ELR (cell line): ENCODE data around the gene ACOT9.
"Not testable (repeated sequence)": the region's sequence is repeated elsewhere in the genome, so short reads cannot be mapped to it uniquely, and the experiment has no call there.

ENCODE experiments used
- DNase-seq: peaks from one replicate; pipeline ENCODE4 v3.0.0-alpha.2; 2015; ENCODE audit warnings: low read depth

ACOT9 gene

GRCh38 chrX:23765868-23766267, 22.8 kb upstream of the ACOT9 start:
- no peak for DNase-seq

DNA sequence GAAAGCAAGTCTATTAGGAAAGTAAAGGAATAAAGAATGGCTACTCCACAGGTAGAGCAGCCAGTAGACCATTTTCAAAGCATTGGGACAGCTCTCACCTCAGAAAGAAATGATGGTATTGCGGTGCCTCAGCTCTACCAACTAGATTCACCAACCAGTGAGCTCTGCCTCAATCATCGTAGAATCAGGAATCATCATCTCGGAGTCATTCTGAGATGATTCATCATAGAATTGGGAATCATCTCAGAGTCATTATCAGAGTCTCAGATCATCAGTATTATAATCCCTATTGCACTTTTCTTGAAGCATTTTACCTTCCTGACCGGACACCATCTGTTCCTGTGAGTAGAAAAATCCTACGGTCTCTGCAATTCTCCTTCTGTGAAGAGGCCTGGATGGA, 22.4 kb upstream of the ACOT9 start:
- DNase-seq = peak; percentile 79

DNA sequence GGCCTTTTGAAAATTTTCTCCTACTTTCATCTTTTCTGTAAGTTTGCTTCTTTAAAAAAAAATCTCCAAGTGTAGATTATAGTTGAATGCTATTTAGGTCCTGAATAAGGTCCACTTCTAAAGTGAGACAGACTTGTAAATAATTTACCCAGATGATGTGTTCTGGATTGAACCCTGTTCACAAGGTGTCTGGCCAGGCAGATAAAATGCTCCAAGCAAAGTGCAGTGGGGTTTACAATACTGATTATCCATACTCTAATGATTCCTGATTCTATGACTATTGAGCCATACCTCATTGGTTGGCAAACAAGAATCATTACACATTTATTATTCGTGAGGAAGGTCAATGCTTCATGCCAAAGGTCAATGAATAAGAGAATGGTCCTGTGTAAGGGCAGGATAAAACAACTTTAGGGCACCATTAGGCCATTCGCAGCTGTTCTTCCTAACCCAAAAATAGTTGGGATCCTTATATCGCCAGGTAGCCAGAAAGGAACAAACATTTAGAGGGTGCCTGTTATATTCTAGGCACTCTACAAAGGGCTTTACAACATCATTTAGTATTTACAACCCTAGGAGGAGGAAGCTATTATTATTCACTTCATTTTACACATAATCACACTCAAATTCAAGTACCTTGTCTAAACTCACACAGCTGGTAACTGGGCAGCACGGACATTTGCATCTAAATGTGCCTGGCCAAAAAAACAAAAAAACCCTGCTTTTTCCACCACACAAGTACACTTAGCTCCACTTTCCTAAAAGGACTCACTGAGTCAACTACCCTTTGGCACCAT, 21.3 kb upstream of the ACOT9 start:
- DNase-seq = no peak

DNA sequence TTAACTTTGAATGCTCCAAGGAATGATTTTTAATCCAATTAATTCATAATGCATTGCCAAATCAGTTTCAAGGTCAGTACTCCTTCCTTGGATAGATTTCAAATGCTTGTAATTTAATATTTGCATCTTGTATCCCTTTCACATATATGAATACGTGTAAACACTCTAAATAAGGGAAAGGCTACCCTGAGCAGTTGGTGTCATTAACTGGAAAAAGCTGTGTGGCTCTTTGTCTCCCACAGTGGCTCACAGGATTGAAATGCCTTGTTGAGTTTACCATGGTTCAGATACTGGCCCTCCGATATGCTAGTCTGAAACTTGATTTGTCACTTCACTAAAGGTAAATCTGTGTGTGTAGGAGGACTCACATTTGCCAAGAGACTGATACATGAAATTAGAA, 16.7 kb upstream of the ACOT9 start:
- DNase-seq = no peak

GRCh38 chrX:23756165-23756564, 13.1 kb upstream of the ACOT9 start:
- DNase-seq = peak; percentile 65

GRCh38 chrX:23754664-23755063, 11.6 kb upstream of the ACOT9 start:
- DNase-seq = no peak

GRCh38 chrX:23752740-23753415, 9.8 kb upstream of the ACOT9 start:
- peak; percentile 78 for DNase-seq

DNA sequence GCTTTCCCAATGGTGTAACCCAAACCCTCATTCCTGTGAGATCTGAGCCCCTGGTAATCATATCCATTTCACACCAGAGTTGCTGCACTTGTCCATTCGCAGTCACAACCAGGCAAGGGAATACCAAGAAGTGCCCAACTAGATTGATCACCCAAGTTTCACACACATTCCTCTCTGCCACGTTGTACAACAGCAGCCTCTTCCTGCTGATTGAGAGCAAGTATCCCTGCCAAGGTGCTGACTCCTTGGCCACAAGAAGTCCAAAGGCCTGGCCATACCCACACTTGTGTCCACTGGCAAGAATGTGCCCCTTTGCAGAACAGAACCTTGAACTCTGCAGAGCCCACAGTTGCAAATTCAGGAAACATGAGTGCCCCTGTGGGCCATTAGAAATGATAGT, 6.5 kb upstream of the ACOT9 start:
- DNase-seq = no peak

DNA sequence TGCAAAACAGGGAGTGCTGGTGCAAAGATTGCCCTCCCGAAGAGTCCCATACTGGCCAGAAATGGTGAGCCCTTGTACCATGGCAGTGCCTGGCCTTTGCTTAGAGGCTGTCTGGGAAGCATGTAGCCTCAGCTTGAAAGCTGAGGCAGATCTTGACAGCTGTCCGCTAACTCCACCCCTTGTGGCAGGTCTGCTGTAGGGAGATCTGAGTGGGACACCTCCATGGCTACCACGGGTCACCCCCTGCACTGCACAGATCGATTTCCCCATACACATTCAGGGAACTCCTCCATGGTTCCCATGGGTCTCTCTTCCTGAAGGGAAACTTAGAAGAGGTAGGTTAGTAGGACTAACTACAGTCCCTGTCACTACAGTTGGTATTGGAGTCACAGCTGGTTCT, 6.1 kb upstream of the ACOT9 start:
- DNase-seq = no peak

- no peak for DNase-seq
Observed at GRCh38 chrX:23745786-23746185, 2.7 kb upstream of the ACOT9 start.

DNA sequence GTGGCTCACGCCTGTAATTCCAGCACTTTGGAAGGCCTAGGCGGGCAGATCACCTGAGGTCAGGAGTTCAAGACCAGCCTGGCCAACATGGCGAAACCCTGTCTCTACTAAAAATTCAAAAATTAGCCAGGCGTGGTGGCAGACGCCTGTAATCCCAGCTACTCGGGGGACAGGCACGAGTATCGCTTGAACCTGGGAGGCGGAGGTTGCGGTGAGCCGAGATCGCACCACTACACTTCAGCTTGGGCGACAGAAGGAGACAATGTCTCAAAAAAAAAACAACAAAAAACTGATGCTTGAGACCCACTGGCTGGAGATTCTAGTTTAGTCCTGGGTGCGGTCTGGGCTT, 521 bp upstream of the ACOT9 start:
- not testable (repeated sequence) for DNase-seq

GRCh38 chrX:23742174-23742696, 841 bp downstream of the ACOT9 start:
- DNase-seq = peak; percentile 79

DNA sequence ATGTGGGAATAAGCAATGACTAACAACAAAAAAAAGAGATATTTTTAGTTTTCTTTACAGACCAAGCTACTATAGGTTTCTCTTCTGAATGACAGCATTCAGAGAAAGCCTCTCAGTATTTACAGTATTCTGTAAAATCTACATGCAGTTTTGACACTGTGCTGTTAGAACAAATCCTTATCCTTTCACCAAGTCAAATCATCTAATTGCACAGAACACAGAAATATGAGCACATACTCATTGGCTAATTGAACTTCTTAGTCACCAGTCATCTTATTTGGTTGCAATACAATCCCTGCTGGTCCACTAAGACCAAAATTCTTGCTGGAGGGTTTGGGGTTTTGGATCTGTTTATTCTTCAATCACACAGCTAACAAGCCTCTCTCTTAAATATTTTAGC, 5.7 kb downstream of the ACOT9 start:
- peak; percentile 10 for DNase-seq

- no peak for DNase-seq
Observed at GRCh38 chrX:23736030-23736429, 7.0 kb downstream of the ACOT9 start.

- no peak for DNase-seq
Observed at GRCh38 chrX:23732704-23733103, 10.4 kb downstream of the ACOT9 start.

GRCh38 chrX:23731951-23732350, 11.1 kb downstream of the ACOT9 start:
- no peak for DNase-seq

GRCh38 chrX:23729214-23729613, 13.9 kb downstream of the ACOT9 start:
- DNase-seq = no peak

DNA sequence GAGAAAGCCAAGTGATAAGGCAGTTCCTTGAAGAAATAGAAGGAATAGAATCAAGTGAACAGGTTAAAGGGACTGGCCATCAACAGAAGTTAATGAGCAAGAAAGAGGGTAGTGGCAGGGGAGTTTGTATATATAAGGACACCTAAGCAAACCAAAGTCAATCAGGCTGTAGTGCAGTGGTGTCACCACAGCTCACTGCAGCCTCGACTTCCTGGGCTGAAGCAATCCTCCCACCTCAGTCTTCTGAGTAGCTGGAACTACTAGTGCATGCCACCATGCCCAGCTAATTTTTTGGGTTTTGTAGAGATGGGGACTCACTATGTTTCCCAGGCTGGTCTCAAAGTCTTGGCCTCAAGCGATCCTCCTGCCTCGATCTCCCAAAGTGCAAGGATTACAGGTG, 15.9 kb downstream of the ACOT9 start:
- DNase-seq = no peak

DNA sequence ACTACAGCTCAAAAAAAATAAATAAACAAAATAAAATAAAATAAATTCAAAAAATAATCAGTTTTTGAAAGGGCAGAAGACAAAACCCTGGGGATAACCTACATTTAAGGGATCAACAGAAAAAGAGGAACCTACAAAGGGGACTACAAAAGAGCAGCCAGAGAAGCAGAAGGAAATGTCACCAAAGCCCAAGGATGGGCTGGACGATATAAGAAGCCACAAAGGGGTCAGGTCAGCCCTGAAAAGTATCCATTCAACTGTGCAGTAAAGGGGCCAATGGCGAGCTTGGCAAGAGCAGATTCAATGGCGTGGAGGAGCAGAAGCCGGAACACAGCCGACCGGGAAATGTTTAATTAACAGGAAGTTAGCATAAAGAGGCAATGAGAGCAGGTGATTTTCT, 16.9 kb downstream of the ACOT9 start:
- no peak for DNase-seq

- no peak for DNase-seq
Observed at GRCh38 chrX:23720117-23720677, 22.9 kb downstream of the ACOT9 start.

- no peak for DNase-seq
Observed at GRCh38 chrX:23705235-23705634, 37.8 kb downstream of the ACOT9 start.

DNA sequence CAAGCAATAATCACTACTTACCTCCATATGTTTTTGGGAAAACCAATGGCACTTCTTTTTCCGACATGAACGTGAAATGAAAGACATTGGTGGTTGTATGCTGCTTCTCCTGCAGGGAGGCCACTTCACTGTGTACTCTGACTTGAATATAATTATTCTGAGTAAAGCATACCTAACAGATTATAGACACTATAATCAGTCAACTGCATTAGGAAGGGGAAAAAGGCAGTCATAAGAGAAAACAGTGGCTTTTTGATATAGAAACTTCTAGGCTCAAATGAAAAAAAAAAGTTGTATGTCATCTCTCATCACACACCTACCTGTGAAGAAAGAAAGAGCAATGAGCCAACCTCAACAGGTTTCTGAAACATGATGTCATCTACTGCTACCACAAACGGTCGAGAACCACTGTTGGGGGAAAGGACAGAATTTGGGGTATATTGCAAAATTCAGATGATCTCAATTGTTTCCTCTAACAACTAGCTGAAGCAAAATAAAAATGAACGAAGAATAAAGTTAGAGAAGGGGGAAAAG, 38.3 kb downstream of the ACOT9 start:
- DNase-seq = no peak

- DNase-seq = peak; percentile 6
Observed at GRCh38 chrX:23699636-23700194, 43.4 kb downstream of the ACOT9 start.
